Measurements from ENCODE around the gene PDGFD.

PDGFD gene

DNA sequence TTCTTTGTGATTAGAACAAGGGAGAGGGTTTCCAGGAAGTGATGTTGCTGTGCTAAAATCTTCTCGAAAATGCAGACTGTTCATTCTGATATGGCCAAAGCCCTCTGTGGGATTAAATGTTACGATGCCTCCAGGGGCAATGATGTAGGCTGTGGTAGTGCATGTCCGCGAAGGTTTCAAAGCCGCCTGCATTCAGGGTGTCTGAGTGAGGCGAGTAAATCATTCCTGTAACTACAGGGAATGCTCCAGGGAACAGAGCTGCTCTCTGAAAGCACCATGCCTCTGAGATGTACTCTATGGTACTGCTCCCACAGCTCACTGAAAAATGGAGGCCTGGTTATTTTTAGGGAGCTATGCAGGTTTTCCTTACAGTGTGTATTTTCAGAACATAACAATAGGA lies 21.2 kb downstream of the PDGFD start:
- DNase-seq, result no peak

GRCh38 chr11:104136861-104137260 lies 27.1 kb downstream of the PDGFD start:
- no peak for DNase-seq

DNA sequence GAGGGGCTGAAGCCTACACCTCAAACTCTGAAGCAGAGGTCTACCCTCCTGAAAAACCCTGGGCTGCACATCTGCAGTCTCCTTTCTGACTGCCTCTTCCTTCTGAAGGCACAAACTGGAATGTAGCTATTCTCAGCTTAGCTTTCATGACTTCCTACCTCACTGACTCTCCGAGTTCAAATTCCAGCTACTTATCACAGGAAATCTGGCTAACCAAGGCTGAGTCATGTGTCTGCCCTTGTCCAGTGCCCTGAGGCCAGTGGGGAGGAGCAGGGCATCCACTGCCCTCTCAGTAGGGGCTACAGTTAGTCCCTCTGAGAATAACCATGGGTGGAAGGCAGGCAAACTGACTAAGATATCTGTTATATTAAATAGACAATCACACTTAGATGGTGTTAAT lies 29.2 kb downstream of the PDGFD start:
- DNase-seq, result no peak

GRCh38 chr11:104130161-104130560 lies 33.8 kb downstream of the PDGFD start:
- DNase-seq, result no peak

- DNase-seq, result no peak
These were observed 34.8 kb downstream of the PDGFD start for GRCh38 chr11:104129145-104129544.

- no peak for DNase-seq
These were observed 36.1 kb downstream of the PDGFD start for GRCh38 chr11:104127828-104128227.

GRCh38 chr11:104126464-104126863 lies 37.5 kb downstream of the PDGFD start:
- no peak for DNase-seq

- DNase-seq, result no peak
These were observed 39.0 kb downstream of the PDGFD start for GRCh38 chr11:104124979-104125378.

GRCh38 chr11:104122836-104123235 lies 41.1 kb downstream of the PDGFD start:
- no peak for DNase-seq

- no peak for DNase-seq
These were observed 41.8 kb downstream of the PDGFD start for GRCh38 chr11:104122011-104122635.

DNA sequence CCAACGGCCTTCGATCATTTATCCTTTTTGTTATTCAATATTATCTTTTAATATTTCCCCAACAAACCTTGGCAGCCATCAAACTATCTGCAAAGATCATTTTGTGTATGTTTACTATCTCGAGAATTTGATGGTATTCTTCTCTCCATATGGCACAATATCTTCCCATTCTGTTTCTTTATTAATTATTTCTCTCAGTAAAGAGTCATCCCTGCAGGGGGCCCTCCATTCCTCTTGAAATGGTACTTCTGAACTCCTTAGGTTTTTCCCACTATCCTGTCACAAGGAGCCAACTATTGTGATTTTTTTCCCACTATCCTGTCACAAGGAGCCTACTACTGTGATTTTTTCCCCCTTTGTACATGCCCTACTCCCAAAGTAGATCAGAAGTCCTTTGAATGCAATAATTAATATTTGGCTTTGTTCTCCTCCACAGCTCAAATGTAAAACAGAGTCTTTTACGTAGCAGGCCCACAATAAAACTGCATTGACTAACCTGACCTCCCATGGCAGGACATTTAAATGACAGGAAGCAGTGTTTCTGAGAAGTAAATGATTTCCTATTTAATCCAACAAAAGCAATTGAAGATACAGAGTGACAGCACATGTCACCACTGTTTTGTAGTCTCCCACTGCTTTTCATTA lies 43.3 kb downstream of the PDGFD start:
- no peak for DNase-seq

- no peak for DNase-seq
These were observed 45.7 kb downstream of the PDGFD start for GRCh38 chr11:104118105-104118744.

GRCh38 chr11:104113541-104113940 lies 50.4 kb downstream of the PDGFD start:
- no peak for DNase-seq

- DNase-seq, result no peak
These were observed 57.7 kb downstream of the PDGFD start for GRCh38 chr11:104106136-104106754.

DNA sequence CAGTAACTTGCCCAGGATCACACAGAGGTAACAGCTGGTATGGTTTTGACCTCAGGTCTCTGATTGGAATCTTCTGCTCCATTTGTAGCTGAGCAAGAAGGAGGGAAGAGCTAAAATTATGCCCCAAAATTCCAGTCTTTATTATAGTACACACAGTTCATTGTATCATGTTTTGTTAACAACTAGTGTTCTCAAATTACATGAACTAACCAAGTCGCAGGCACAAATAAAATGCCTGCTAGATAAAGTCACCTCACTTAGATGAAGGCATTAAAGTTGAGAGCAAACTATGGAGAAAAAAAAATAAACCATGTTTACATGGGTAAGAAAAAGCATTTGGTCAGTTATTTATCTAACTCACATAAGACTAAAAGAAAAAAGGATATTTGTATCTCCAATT lies 58.8 kb downstream of the PDGFD start:
- DNase-seq, result no peak

DNA sequence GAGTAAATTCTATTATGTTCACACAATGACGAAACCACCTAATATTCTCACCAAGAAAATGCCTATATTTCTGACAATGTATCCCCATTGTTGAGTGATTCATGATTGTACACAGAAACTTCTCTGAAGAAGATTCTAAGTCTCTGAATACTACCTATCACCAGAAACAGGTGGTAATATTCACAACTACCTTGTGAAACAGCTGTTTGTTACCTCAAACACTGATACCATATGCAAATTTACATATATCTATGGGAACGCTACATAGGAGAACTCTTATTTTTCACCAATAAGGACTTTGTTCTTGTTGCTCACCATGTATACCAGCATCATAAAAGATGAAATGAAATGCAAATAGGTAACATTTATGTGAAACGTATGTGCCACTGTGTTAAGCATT lies 59.3 kb downstream of the PDGFD start:
- DNase-seq, result no peak

- DNase-seq, result no peak
These were observed 59.7 kb downstream of the PDGFD start for GRCh38 chr11:104104201-104104600.

GRCh38 chr11:104098555-104098954 lies 65.4 kb downstream of the PDGFD start:
- no peak for DNase-seq

DNA sequence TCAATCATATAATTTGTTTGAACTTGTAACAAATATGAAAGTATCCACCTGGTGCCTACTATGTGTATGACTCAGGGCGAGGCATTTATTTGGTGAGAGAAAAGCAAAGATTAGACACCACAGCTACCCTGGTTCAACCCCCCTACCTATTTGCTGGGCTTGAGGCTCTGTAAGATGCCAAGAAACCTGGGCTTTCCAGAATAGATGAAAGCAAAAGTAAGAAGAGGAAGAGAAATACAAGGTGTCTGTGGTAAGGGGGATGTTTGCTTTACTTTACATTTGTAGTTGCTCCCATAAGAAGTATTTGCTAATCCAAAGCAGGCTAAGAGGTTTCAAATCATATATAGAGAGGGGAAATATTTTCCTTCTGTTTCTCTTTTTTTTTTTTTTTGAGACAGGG lies 65.8 kb downstream of the PDGFD start:
- no peak for DNase-seq

DNA sequence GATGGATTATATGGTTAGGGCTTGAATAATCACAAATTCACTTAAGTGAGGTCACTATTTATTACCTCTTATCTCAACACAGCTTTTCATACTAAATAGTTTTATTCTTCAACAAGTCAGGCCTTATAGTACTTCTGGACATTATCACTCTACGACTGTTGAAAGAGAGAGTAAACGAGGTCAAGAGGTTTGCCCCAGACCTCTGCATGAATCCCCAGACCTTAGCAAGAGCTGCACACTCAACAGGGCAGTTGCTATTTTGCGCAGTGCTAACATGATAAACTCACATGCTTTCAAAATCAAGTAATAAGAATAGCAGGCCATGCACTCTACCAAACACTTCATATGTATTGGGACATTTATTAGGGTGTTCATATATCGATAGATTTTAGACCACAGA lies 67.0 kb downstream of the PDGFD start:
- DNase-seq, result no peak

DNA sequence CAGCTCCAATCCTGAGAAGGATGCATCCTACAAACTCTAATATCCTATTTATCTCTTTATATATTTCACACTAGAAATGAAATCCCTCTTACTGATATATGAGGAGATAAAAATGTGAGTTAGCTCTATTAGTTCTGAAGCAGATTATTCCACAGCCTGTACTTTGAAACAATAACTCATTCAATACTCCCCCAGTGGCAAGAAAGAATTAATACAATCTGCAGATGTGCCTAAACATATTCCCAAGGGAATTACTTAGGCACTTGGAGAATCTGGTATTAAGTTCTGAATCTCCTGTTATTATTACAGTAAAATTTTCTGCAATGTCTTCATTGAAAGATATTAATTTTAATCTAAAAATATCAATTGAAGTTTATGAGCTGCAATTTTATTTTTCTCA lies 68.2 kb downstream of the PDGFD start:
- DNase-seq, result no peak

- no peak for DNase-seq
These were observed 69.4 kb downstream of the PDGFD start for GRCh38 chr11:104094576-104094975.

DNA sequence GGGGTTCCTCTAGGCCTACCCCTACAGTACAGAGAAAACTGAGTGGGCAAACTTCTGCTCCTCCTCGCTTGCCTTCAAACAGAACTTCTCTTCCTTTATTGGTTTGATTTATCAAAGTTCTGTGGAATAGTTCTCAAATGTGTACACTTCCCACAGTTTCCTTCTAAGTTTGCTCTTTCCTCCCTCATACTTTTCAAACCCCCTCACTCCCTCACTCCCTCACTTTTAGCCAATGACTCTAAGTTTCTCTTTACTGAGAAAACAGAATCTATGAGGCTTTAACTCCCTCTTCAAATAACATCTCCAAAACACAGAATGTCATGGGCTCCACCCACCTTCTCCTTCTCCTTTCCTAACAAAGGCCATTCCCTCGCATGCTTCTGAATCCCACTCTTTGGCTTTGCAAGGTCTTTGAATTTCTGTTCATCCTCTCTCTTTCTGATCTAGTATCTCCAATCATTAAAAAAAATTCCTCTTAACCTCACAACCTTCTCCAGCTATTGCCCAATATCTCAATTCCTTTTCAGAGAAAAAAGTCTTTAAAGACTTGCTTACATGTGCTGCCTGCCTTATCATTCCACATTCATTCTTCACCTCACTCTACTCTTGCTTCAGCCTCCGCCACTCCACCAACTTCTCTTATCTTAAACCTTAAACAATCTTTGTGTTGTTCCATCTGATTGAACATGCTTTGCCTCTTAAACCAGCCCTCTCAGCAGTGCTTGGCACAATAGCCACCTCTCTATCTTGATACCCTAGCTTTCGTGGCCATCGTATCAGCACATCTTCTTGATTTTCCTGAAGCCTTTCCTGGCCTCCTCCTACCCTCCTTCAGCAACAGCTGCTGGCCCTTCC lies 70.3 kb downstream of the PDGFD start:
- no peak for DNase-seq
